ENCODE data around the gene BIN1. TPM values are rescaled to one million over a fixed set of nuclear protein-coding genes. Genes with fewer than 3 reads are reported as not detected.

Gene BIN1
- polyA plus RNA-seq, 1 of the 3 experiments (the other 2 are of a cell fraction) = 40.3 TPM

DNA sequence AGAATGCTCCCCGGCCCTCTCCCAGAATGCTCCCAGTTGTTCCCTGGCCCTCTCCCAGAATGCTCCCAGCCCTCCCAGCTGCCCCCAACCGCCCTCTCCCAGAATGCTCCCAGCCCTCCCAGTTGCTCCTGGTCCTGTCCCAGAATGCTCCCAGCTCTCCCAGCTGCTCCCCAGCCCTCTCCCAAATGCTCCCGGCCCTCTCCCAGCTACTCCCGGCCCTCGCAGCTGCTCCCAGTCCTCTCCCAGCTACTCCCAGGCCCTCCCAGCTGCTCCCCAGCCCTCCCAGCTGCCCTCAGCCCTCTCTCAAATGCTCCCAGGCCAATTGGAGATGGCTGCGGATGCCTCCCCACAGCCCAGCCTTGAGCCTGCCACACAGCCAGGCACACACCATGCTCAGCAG, 31.1 kb downstream of the BIN1 start:
- CTCF ChIA-PET = interaction anchor here (0.7 to 6.2 kb wide), 5 partner anchors 7 to 100 kb away, joined by 3 to 32 read pairs (median 8); no protein-coding TSS in a partner anchor
- no peaks in the 10 kb centered on the region for H3K9me2 ChIP-seq
- no peak overlapping the region for H3K9ac ChIP-seq
- no peak overlapping the region for H3K4me3 ChIP-seq (ENCODE audit: low read depth in 2 of 2, low read length in 1 of 2)
- H3K27me3 ChIP-seq (ENCODE audit: insufficient read depth) = no peaks in the 10 kb centered on the region
- WGBS (ENCODE audit: low lambda C conversion rate) = 94% methylated on average over 6 of the region's 6 CpGs
- H4K20me1 ChIP-seq (ENCODE audit: insufficient read depth) = no peaks in the 10 kb centered on the region
- DNase-seq = no peak
- H3K4me1 ChIP-seq (ENCODE audit: control insufficient read depth in 1 of 2, insufficient read depth in 2 of 2, low read depth in 1 of 2, low read length in 1 of 2) = peaks cover 0 to 60% of the 10 kb centered on the region in 2 experiments; a peak in 1 of 4 replicates
- no peaks in the 10 kb centered on the region for H3F3A ChIP-seq (replicated peaks; ENCODE audit: insufficient read depth)
- H3K36me3 ChIP-seq (replicated peaks in 1 of 2; ENCODE audit: control insufficient read depth in 1 of 2, insufficient read depth in 2 of 2, low read length in 1 of 2) = no peaks in the 10 kb centered on the region
- H2AFZ ChIP-seq (ENCODE audit: low read depth) = no peak overlapping the region
- TF ChIP-seq, protein P1, sequence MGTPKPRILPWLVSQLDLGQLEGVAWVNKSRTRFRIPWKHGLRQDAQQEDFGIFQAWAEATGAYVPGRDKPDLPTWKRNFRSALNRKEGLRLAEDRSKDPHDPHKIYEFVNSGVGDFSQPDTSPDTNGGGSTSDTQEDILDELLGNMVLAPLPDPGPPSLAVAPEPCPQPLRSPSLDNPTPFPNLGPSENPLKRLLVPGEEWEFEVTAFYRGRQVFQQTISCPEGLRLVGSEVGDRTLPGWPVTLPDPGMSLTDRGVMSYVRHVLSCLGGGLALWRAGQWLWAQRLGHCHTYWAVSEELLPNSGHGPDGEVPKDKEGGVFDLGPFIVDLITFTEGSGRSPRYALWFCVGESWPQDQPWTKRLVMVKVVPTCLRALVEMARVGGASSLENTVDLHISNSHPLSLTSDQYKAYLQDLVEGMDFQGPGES (IDR thresholded peaks at IDR 0.05; ENCODE audit: low read depth, low read length) = no peak
- TF ChIP-seq, protein P2, sequence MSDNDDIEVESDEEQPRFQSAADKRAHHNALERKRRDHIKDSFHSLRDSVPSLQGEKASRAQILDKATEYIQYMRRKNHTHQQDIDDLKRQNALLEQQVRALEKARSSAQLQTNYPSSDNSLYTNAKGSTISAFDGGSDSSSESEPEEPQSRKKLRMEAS (IDR thresholded peaks at IDR 0.05; ENCODE audit: low read depth) = no peak
- TF ChIP-seq EP300 (IDR thresholded peaks at IDR 0.05; ENCODE audit: borderline replicate concordance in 1 of 2, low read depth in 1 of 2, low read length in 1 of 2) (no peak), POLR2AphosphoS5 (IDR thresholded peaks at IDR 0.05; ENCODE audit: low read depth, low read length) (no peak), NRF1 (IDR thresholded peaks at IDR 0.05; ENCODE audit: low read depth, low read length) (no peak), NFIC (IDR thresholded peaks at IDR 0.05; ENCODE audit: borderline replicate concordance) (no peak), RAD21 (IDR thresholded peaks at IDR 0.05; ENCODE audit: low read length) (no peak), GABPA (IDR thresholded peaks at IDR 0.05; ENCODE audit: low read depth) (no peak), RXRA (IDR thresholded peaks at IDR 0.05; ENCODE audit: borderline replicate concordance, low read depth) (no peak), TAF1 (IDR thresholded peaks at IDR 0.05; ENCODE audit: borderline replicate concordance, low read depth, low read length) (no peak), FOXM1 (IDR thresholded peaks at IDR 0.05; ENCODE audit: low read depth) (no peak), CHD2 (IDR thresholded peaks at IDR 0.05; ENCODE audit: low read length, partially characterized antibody) (no peak), FOSL2 (IDR thresholded peaks at IDR 0.05; ENCODE audit: borderline replicate concordance, low read depth) (no peak), RCOR1 (IDR thresholded peaks at IDR 0.05; ENCODE audit: low read length) (no peak)
- TF ChIP-seq, protein P3, sequence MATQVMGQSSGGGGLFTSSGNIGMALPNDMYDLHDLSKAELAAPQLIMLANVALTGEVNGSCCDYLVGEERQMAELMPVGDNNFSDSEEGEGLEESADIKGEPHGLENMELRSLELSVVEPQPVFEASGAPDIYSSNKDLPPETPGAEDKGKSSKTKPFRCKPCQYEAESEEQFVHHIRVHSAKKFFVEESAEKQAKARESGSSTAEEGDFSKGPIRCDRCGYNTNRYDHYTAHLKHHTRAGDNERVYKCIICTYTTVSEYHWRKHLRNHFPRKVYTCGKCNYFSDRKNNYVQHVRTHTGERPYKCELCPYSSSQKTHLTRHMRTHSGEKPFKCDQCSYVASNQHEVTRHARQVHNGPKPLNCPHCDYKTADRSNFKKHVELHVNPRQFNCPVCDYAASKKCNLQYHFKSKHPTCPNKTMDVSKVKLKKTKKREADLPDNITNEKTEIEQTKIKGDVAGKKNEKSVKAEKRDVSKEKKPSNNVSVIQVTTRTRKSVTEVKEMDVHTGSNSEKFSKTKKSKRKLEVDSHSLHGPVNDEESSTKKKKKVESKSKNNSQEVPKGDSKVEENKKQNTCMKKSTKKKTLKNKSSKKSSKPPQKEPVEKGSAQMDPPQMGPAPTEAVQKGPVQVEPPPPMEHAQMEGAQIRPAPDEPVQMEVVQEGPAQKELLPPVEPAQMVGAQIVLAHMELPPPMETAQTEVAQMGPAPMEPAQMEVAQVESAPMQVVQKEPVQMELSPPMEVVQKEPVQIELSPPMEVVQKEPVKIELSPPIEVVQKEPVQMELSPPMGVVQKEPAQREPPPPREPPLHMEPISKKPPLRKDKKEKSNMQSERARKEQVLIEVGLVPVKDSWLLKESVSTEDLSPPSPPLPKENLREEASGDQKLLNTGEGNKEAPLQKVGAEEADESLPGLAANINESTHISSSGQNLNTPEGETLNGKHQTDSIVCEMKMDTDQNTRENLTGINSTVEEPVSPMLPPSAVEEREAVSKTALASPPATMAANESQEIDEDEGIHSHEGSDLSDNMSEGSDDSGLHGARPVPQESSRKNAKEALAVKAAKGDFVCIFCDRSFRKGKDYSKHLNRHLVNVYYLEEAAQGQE (IDR thresholded peaks at IDR 0.05; ENCODE audit: low read depth, low read length) = no peak
- TF ChIP-seq, protein P4, sequence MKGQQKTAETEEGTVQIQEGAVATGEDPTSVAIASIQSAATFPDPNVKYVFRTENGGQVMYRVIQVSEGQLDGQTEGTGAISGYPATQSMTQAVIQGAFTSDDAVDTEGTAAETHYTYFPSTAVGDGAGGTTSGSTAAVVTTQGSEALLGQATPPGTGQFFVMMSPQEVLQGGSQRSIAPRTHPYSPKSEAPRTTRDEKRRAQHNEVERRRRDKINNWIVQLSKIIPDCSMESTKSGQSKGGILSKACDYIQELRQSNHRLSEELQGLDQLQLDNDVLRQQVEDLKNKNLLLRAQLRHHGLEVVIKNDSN (IDR thresholded peaks at IDR 0.05; ENCODE audit: borderline replicate concordance, low read depth) = no peak
- TF ChIP-seq, protein P5, sequence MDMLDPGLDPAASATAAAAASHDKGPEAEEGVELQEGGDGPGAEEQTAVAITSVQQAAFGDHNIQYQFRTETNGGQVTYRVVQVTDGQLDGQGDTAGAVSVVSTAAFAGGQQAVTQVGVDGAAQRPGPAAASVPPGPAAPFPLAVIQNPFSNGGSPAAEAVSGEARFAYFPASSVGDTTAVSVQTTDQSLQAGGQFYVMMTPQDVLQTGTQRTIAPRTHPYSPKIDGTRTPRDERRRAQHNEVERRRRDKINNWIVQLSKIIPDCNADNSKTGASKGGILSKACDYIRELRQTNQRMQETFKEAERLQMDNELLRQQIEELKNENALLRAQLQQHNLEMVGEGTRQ (IDR thresholded peaks at IDR 0.05; ENCODE audit: borderline replicate concordance, low read depth, low read length) = no peak
- H3K27ac ChIP-seq (ENCODE audit: low read depth in 2 of 2, low read length in 1 of 2) = no peak overlapping the region
- H3K9me3 ChIP-seq = no peaks in the 10 kb centered on the region
- POLR2A ChIA-PET = no interaction called here
- no peak overlapping the region for H3K4me2 ChIP-seq
- no peaks in the 10 kb centered on the region for H3K79me2 ChIP-seq (ENCODE audit: insufficient read depth)
